ENCODE results near the gene KIZ.

The KIZ gene

GRCh38 chr20:21291026-21291425, 165.1 kb downstream of the KIZ start:
- Histone ChIP-seq H3K9me3 (ENCODE audit: control insufficient read depth in 1 of 2, low read length in 2 of 2) (peaks cover 1% of the 10 kb centered on the region in 2 donors), H3K36me3 (ENCODE audit: control insufficient read depth in 1 of 2, insufficient read depth in 2 of 2, low read length in 2 of 2) (no peaks in the 10 kb centered on the region), H3K27ac (ENCODE audit: low read depth, low read length) (no peak overlapping the region), H3K9ac (ENCODE audit: low read depth in 1 of 2, low read length in 2 of 2) (no peak overlapping the region), H3K4me1 (ENCODE audit: control insufficient read depth in 1 of 2, insufficient read depth in 2 of 2, low read length in 2 of 2) (no peaks in the 10 kb centered on the region), H3K4me3 (ENCODE audit: low read depth in 1 of 2, low read length in 2 of 2) (no peak overlapping the region), H3K27me3 (ENCODE audit: control insufficient read depth in 1 of 2, insufficient read depth in 2 of 2, low read length in 2 of 2) (peaks cover 3 to 6% of the 10 kb centered on the region in 2 donors)

- Histone ChIP-seq H3K4me1 (ENCODE audit: control insufficient read depth in 1 of 2, insufficient read depth in 2 of 2, low read length in 2 of 2) (no peaks in the 10 kb centered on the region), H3K36me3 (ENCODE audit: control insufficient read depth in 1 of 2, insufficient read depth in 2 of 2, low read length in 2 of 2) (no peaks in the 10 kb centered on the region), H3K4me3 (ENCODE audit: low read depth in 1 of 2, low read length in 2 of 2) (no peak overlapping the region), H3K9ac (ENCODE audit: low read depth in 1 of 2, low read length in 2 of 2) (no peak overlapping the region), H3K9me3 (ENCODE audit: control insufficient read depth in 1 of 2, low read length in 2 of 2) (no peaks in the 10 kb centered on the region), H3K27ac (ENCODE audit: low read depth, low read length) (no peak overlapping the region), H3K27me3 (ENCODE audit: control insufficient read depth in 1 of 2, insufficient read depth in 2 of 2, low read length in 2 of 2) (peaks cover 0 to 7% of the 10 kb centered on the region in 2 donors)
These were observed 168.9 kb downstream of the KIZ start for GRCh38 chr20:21294755-21295154.

Data from duodenal mucosa (tissue), 2 donors.